Mucosa of rectum (tissue), 2 donors: ENCODE measurements around the gene POLQ.
"Not testable (repeated sequence)": the region's sequence is repeated elsewhere in the genome, so short reads cannot be mapped to it uniquely, and the experiment has no call there.

ENCODE experiments used
- H3K27ac ChIP-seq, 2 donors: one replicate each; pipeline ENCODE4 v1.7.0; 2013; ENCODE audit warnings: inconsistent platforms in 2 of 2, low read depth in 2 of 2, low read length in 2 of 2
- H3K27me3 ChIP-seq, 2 donors: one replicate each; pipeline ENCODE4 v1.7.0; 2013; ENCODE audit warnings: low read length in 2 of 2; ENCODE audit not compliant: control insufficient read depth in 2 of 2, insufficient read depth in 2 of 2
- H3K36me3 ChIP-seq, 2 donors: one replicate each; pipeline ENCODE4 v1.7.0; 2013; ENCODE audit warnings: low read length in 2 of 2; ENCODE audit not compliant: control insufficient read depth in 2 of 2, insufficient read depth in 2 of 2
- H3K4me1 ChIP-seq, 2 donors: one replicate each; pipeline ENCODE4 v1.7.0; 2013; ENCODE audit warnings: low read length in 2 of 2, mild to moderate bottlenecking in 1 of 2; ENCODE audit not compliant: control insufficient read depth in 2 of 2, insufficient read depth in 2 of 2
- H3K4me3 ChIP-seq, 2 donors: one replicate each; pipeline ENCODE4 v1.7.0; 2013; ENCODE audit warnings: low read length in 2 of 2
- H3K9ac ChIP-seq, 2 donors: one replicate each; pipeline ENCODE4 v1.7.0; 2013; ENCODE audit warnings: low read length in 2 of 2, low read depth in 1 of 2, mild to moderate bottlenecking in 1 of 2
- H3K9me3 ChIP-seq, 2 donors: one replicate each; pipeline ENCODE4 v1.7.0; 2013; ENCODE audit warnings: low read length in 2 of 2; ENCODE audit not compliant: control insufficient read depth in 2 of 2
- donor health status: healthy.
- donor health status: Normal muscosa, but diverticular disease.

Gene POLQ

GRCh38 chr3:121436074-121436473, 109.7 kb downstream of the POLQ start:
- Histone ChIP-seq H3K27ac (no peak overlapping the region), H3K36me3 (no peaks in the 10 kb centered on the region), H3K9ac (no peak overlapping the region), H3K4me3 (no peak overlapping the region), H3K9me3 (no peaks in the 10 kb centered on the region), H3K27me3 (no peaks in the 10 kb centered on the region), H3K4me1 (peaks cover 0 to 2% of the 10 kb centered on the region in 2 donors)

DNA sequence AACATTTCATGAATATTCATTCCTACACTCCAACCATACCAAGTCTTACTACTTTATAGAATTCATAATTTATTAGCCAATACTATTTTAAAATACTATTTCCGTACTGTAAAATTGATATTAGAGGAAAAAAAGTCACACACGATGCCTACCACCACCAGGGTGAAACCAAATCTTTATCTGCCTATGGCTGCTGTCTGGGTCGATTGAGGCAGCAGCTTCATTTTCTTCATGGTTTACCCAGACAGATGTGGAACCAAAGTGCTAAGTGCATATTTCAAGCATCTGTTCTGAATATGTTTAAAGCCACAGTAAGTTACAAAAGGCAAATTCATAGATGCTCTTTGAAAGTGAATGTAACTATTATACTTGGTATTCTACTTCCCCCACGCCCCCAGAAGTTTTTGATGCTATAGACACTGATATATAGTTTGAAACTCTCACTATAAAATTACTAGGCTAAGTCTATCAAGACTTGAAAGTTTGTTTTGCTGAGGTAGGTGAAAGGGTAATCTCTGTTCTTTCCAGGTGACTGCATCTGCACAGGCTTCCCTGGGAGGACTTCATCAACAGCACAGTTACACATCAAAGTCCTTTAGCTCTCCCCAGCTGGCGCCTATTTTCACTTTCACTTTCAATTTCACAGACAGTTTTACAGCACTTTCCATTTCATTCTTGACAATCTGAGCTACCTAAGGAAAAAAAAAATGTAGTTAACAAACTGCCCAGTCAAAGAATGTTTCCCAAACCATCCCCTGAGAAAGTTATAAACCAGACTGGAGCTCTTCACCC, 113.9 kb downstream of the POLQ start:
- H3K27ac ChIP-seq = no peak overlapping the region

DNA sequence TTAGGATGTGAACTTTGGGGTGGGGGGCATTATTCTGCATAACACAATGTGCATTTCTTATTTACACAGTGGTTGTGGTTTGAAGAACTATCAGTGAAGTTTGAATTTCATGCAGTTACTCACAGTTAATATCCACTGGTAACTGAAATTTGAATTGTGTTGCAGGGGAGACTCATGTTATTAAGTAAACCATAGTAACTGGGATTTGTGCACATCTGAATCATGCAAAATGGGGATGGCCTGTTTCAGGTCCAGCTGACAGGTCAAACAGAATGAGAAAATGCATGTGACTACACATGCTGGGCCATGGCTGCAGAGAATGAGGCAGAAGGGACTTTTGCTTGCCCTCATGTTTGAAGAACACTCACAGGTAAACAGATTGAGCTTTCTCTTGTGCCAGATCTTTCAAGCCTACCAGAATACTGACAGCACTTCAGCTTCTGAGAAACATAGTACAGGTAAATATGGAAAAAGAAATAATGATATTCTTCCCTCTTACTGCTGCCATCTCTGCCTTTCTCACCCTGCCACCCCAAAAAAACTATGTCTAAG, 115.0 kb downstream of the POLQ start:
- Histone ChIP-seq H3K27me3 (no peaks in the 10 kb centered on the region), H3K27ac (no peak overlapping the region), H3K36me3 (no peaks in the 10 kb centered on the region), H3K4me3 (no peak overlapping the region), H3K9ac (no peak overlapping the region), H3K4me1 (peaks cover 0 to 2% of the 10 kb centered on the region in 2 donors), H3K9me3 (no peaks in the 10 kb centered on the region)

More for the DNA sequence above, 113.9 kb downstream of the POLQ start:
- Histone ChIP-seq H3K36me3 (no peaks in the 10 kb centered on the region), H3K4me1 (peaks cover 0 to 2% of the 10 kb centered on the region in 2 donors), H3K27me3 (no peaks in the 10 kb centered on the region), H3K9me3 (no peaks in the 10 kb centered on the region), H3K4me3 (peak overlapping the region in 1 of 2 donors; percentile 63), H3K9ac (no peak overlapping the region)

- Histone ChIP-seq H3K36me3 (no peaks in the 10 kb centered on the region), H3K4me1 (no peaks in the 10 kb centered on the region), H3K27me3 (no peaks in the 10 kb centered on the region), H3K27ac (no peak overlapping the region), H3K9me3 (no peaks in the 10 kb centered on the region), H3K4me3 (no peak overlapping the region), H3K9ac (no peak overlapping the region)
Measured at GRCh38 chr3:121424549-121424948, 121.2 kb downstream of the POLQ start.

GRCh38 chr3:121418182-121418581, 127.6 kb downstream of the POLQ start:
- H3K9ac ChIP-seq = no peak overlapping the region
- H3K27ac ChIP-seq = no peak overlapping the region
- H3K4me3 ChIP-seq = no peak overlapping the region
- H3K27me3 ChIP-seq = no peaks in the 10 kb centered on the region
- H3K4me1 ChIP-seq = no peaks in the 10 kb centered on the region
- no peaks in the 10 kb centered on the region for H3K36me3 ChIP-seq
- no peaks in the 10 kb centered on the region for H3K9me3 ChIP-seq

DNA sequence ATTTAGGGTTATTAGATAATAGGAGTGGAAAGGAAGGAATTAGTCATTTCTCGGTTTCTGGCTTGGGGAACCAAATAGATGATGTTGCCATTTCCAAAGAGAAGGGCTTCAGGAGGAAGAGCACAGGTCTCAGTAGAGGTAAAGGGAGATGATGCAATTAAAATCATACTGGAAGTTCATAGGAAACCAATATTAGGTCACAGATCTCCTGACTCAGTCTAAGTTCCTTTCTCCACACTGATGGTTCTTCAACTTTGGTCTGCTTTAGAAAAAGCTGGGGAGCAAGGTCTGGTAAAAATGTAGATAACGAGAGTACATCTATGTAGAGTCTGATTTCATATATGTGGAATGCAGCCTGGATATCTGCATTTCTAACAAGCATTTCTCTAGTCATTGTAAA, 130.9 kb downstream of the POLQ start:
- no peak overlapping the region for H3K9ac ChIP-seq
- H3K36me3 ChIP-seq = no peaks in the 10 kb centered on the region
- H3K4me3 ChIP-seq = no peak overlapping the region
- no peak overlapping the region for H3K27ac ChIP-seq
- H3K4me1 ChIP-seq = no peaks in the 10 kb centered on the region
- no peaks in the 10 kb centered on the region for H3K27me3 ChIP-seq
- no peaks in the 10 kb centered on the region for H3K9me3 ChIP-seq

DNA sequence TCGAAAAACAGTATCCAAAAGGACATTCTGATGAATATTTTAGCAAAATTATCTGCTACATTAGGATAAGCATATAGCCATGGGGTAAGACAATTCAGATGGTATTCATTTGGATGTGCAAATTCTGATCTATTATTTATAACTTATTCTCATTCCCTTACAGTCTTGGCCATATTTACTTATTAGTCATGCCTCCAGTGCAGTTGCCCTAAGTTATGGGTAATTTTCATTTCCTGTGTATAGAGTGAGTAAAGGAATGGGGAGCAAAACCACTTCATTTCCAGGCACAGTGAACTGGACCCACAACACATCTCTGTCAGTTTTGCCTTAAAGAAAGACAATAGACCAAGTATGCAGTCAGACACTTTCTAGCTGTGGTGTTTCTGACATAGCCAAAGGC, 134.3 kb downstream of the POLQ start:
- H3K4me3 ChIP-seq = no peak overlapping the region
- no peaks in the 10 kb centered on the region for H3K4me1 ChIP-seq
- H3K27me3 ChIP-seq = no peaks in the 10 kb centered on the region
- no peaks in the 10 kb centered on the region for H3K9me3 ChIP-seq
- H3K9ac ChIP-seq = no peak overlapping the region
- H3K36me3 ChIP-seq = no peaks in the 10 kb centered on the region
- H3K27ac ChIP-seq = no peak overlapping the region

DNA sequence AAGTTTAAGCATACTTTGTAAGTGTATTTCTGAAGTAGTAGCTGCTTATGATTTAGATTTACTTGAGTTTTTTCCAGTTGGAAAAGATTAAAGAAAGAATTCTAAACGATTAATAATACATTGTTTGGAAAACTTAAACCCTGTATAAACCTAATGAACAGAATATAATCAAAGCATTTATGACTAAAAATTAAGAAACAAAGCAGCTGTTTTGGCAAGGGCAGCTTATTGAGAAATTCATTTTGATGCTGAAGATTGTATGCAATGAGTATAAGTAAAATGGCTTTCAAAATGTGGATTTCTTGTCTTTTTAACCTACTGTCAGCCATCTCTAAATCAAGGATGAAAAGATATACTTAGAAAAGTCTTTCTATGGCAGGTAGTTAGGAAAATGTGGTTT, 140.2 kb downstream of the POLQ start:
- Histone ChIP-seq H3K27me3 (no peaks in the 10 kb centered on the region), H3K27ac (no peak overlapping the region), H3K4me3 (no peak overlapping the region), H3K4me1 (no peaks in the 10 kb centered on the region), H3K9me3 (no peaks in the 10 kb centered on the region), H3K36me3 (no peaks in the 10 kb centered on the region), H3K9ac (no peak overlapping the region)

DNA sequence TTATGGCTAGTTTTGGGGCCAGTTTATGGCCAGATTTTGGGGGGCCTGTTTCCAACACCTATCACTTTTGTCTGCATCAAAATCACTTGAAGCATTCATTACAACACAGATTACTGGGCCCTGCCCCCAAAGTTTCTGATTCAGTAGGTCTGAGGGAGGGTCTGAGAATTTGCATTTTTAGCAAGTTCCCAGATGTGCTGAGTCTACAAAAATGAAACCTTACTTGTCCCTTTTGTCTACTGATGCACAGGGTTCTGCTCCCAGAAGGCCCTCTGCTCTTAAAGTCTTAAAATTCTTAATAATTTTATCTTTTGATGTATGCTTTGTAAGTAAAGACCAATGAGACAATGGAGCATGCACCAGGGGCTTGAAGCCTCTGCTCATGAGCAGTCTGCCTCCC, 146.0 kb downstream of the POLQ start:
- no peaks in the 10 kb centered on the region for H3K36me3 ChIP-seq
- H3K9ac ChIP-seq = no peak overlapping the region
- no peak overlapping the region for H3K4me3 ChIP-seq
- no peaks in the 10 kb centered on the region for H3K27me3 ChIP-seq
- no peak overlapping the region for H3K27ac ChIP-seq
- H3K4me1 ChIP-seq = no peaks in the 10 kb centered on the region
- no peaks in the 10 kb centered on the region for H3K9me3 ChIP-seq

- H3K9ac ChIP-seq, H3K9me3 ChIP-seq, H3K27ac ChIP-seq, H3K36me3 ChIP-seq, H3K4me1 ChIP-seq, H3K27me3 ChIP-seq, H3K4me3 ChIP-seq: not testable (repeated sequence)
Measured at GRCh38 chr3:121398051-121398450, 147.7 kb downstream of the POLQ start.
